Measurements from ENCODE around the gene FUT8. TPM values are rescaled to one million over a fixed set of nuclear protein-coding genes. Genes with fewer than 3 reads are reported as not detected.

Gene FUT8
- total and polyA plus RNA-seq, 4 donors, result 53.5 to 198 (median 66.0) TPM

- no peaks in the 10 kb centered on the region for H3K9me3 ChIP-seq (ENCODE audit: control insufficient read depth, insufficient read depth, low read length)
- no peak overlapping the region for H3K27ac ChIP-seq (ENCODE audit: low read depth, low read length)
- WGBS (ENCODE audit: insufficient coverage), result 100% methylated on average over 1 of the region's 1 CpG
- H3K4me1 ChIP-seq (ENCODE audit: control insufficient read depth, insufficient read depth, low read length), result no peaks in the 10 kb centered on the region
- H3K27me3 ChIP-seq (ENCODE audit: control insufficient read depth, insufficient read depth, low read length), result no peaks in the 10 kb centered on the region
- no peak for DNase-seq (ENCODE audit: low read depth in 4 of 6, low spot score in 6 of 6)
- H3K36me3 ChIP-seq (ENCODE audit: control insufficient read depth, insufficient read depth, low read length), result no peaks in the 10 kb centered on the region
- no peak overlapping the region for H3K4me3 ChIP-seq (ENCODE audit: low read depth, low read length)
Observed at GRCh38 chr14:65774041-65774440, 361.5 kb downstream of the FUT8 start.

DNA sequence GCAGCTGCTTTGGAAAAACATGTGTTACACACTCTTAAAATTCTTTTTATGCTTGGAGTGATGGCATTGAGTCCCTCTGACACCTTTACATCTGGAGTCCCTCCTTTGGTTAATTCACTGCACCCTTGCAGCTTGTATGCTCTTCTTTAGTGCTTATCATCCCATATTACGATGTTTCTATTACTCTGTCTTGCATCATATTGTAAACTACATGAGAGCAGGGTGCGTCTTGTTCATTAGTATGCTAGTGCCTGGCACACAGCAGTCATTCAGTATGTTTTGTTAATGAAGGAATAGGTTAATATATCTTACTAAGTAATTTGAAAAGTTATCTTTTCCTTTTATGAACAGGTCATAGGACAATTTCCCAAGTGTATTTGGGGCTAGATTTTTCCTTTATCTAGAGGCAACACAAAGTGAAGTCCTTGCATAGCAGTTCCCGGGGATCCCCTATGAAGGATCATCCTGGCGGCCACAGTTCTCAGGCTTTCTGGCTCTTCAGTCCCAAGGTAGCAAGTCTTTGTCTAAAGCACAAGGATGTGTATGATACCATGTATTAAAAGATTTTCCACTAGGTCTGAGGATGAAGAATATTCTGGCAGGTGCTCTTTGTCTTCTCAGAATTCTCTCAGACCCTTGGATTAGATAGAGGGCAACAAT, 363.8 kb downstream of the FUT8 start:
- DNase-seq (ENCODE audit: low read depth in 4 of 6, low spot score in 6 of 6), result no peak
- WGBS (ENCODE audit: insufficient coverage), result 100% methylated on average over 2 of the region's 4 CpGs
- Histone ChIP-seq H3K36me3 (ENCODE audit: control insufficient read depth, insufficient read depth, low read length) (no peaks in the 10 kb centered on the region), H3K9me3 (ENCODE audit: control insufficient read depth, insufficient read depth, low read length) (no peaks in the 10 kb centered on the region), H3K27me3 (ENCODE audit: control insufficient read depth, insufficient read depth, low read length) (no peaks in the 10 kb centered on the region), H3K4me3 (ENCODE audit: low read depth, low read length) (no peak overlapping the region), H3K27ac (ENCODE audit: low read depth, low read length) (no peak overlapping the region), H3K4me1 (ENCODE audit: control insufficient read depth, insufficient read depth, low read length) (no peaks in the 10 kb centered on the region)

GRCh38 chr14:65780566-65780965, 368.0 kb downstream of the FUT8 start:
- H3K36me3 ChIP-seq (ENCODE audit: control insufficient read depth, insufficient read depth, low read length), result no peaks in the 10 kb centered on the region
- H3K27me3 ChIP-seq (ENCODE audit: control insufficient read depth, insufficient read depth, low read length), result no peaks in the 10 kb centered on the region
- no peak for DNase-seq (ENCODE audit: low read depth in 4 of 6, low spot score in 6 of 6)
- no peaks in the 10 kb centered on the region for H3K9me3 ChIP-seq (ENCODE audit: control insufficient read depth, insufficient read depth, low read length)
- no peak overlapping the region for H3K4me3 ChIP-seq (ENCODE audit: low read depth, low read length)
- H3K27ac ChIP-seq (ENCODE audit: low read depth, low read length), result no peak overlapping the region
- 67% methylated on average over 1 of the region's 2 CpGs for WGBS (ENCODE audit: insufficient coverage)
- no peaks in the 10 kb centered on the region for H3K4me1 ChIP-seq (ENCODE audit: control insufficient read depth, insufficient read depth, low read length)

- 56% methylated on average over 1 of the region's 3 CpGs for WGBS (ENCODE audit: insufficient coverage)
- H3K27me3 ChIP-seq (ENCODE audit: control insufficient read depth, insufficient read depth, low read length), result no peaks in the 10 kb centered on the region
- no peak overlapping the region for H3K4me3 ChIP-seq (ENCODE audit: low read depth, low read length)
- no peaks in the 10 kb centered on the region for H3K36me3 ChIP-seq (ENCODE audit: control insufficient read depth, insufficient read depth, low read length)
- DNase-seq (ENCODE audit: low read depth in 4 of 6, low spot score in 6 of 6), result no peak
- H3K9me3 ChIP-seq (ENCODE audit: control insufficient read depth, insufficient read depth, low read length), result no peaks in the 10 kb centered on the region
- no peaks in the 10 kb centered on the region for H3K4me1 ChIP-seq (ENCODE audit: control insufficient read depth, insufficient read depth, low read length)
- H3K27ac ChIP-seq (ENCODE audit: low read depth, low read length), result no peak overlapping the region
Observed at GRCh38 chr14:65783101-65783500, 370.6 kb downstream of the FUT8 start.

- Histone ChIP-seq H3K9me3 (ENCODE audit: control insufficient read depth, insufficient read depth, low read length) (no peaks in the 10 kb centered on the region), H3K27ac (ENCODE audit: low read depth, low read length) (no peak overlapping the region), H3K4me3 (ENCODE audit: low read depth, low read length) (no peak overlapping the region), H3K36me3 (ENCODE audit: control insufficient read depth, insufficient read depth, low read length) (no peaks in the 10 kb centered on the region), H3K4me1 (ENCODE audit: control insufficient read depth, insufficient read depth, low read length) (no peaks in the 10 kb centered on the region), H3K27me3 (ENCODE audit: control insufficient read depth, insufficient read depth, low read length) (no peaks in the 10 kb centered on the region)
- no peak for DNase-seq (ENCODE audit: low read depth in 4 of 6, low spot score in 6 of 6)
- WGBS (ENCODE audit: insufficient coverage), result 73% methylated on average over 1 of the region's 1 CpG
Observed at GRCh38 chr14:65783576-65783975, 371.0 kb downstream of the FUT8 start.

DNA sequence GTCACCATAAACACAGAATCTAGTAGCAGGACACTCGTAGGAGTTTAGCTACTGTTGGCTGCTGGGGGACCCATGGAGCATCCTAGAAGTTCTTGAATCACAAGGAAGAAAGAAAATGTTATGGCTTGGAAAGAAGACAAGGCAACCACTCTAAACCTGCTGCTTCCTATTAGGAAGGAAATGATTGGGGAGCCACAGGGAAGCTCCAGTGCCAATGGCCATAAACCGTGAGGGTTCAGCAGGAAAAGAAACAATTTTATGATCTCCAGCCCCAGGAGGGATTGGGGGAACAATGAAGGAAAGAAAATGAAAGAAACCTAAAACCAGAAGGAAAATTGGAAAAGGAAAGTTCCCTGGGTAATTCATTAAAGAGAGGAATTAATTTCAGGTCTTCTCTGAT, 372.0 kb downstream of the FUT8 start:
- H3K27ac ChIP-seq (ENCODE audit: low read depth, low read length), result no peak overlapping the region
- H3K4me1 ChIP-seq (ENCODE audit: control insufficient read depth, insufficient read depth, low read length), result peaks cover 6% of the 10 kb centered on the region
- no CpG with 5 or more reads among the region's 2 CpGs for WGBS (ENCODE audit: insufficient coverage)
- H3K4me3 ChIP-seq (ENCODE audit: low read depth, low read length), result no peak overlapping the region
- H3K9me3 ChIP-seq (ENCODE audit: control insufficient read depth, insufficient read depth, low read length), result no peaks in the 10 kb centered on the region
- DNase-seq (ENCODE audit: low read depth in 4 of 6, low spot score in 6 of 6), result no peak
- H3K27me3 ChIP-seq (ENCODE audit: control insufficient read depth, insufficient read depth, low read length), result no peaks in the 10 kb centered on the region
- H3K36me3 ChIP-seq (ENCODE audit: control insufficient read depth, insufficient read depth, low read length), result no peaks in the 10 kb centered on the region

DNA sequence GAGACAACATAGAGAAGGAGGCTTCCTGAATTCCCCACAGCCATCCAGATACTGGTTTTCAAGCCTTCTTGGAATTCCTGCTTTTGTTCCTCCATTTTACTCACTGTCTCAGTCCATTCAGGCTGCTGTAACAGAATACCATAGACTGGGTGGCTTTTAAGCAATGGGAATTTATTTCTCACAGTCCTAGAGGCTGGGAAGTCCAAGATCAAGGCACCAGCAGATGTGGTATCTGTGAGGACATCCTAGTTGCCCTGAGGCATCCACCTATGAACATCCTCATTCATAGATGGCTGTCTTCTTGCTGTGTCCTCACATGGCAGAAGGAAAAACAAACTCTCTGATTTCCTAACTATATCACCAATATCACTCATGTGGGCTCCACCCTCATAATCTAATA, 374.9 kb downstream of the FUT8 start:
- H3K4me3 ChIP-seq (ENCODE audit: low read depth, low read length), result no peak overlapping the region
- H3K27ac ChIP-seq (ENCODE audit: low read depth, low read length), result no peak overlapping the region
- peaks cover 15% of the 10 kb centered on the region for H3K4me1 ChIP-seq (ENCODE audit: control insufficient read depth, insufficient read depth, low read length)
- no peaks in the 10 kb centered on the region for H3K36me3 ChIP-seq (ENCODE audit: control insufficient read depth, insufficient read depth, low read length)
- no peaks in the 10 kb centered on the region for H3K27me3 ChIP-seq (ENCODE audit: control insufficient read depth, insufficient read depth, low read length)
- no peaks in the 10 kb centered on the region for H3K9me3 ChIP-seq (ENCODE audit: control insufficient read depth, insufficient read depth, low read length)
- DNase-seq (ENCODE audit: low read depth in 4 of 6, low spot score in 6 of 6), result no peak

- 80% methylated on average over 2 of the region's 5 CpGs for WGBS (ENCODE audit: insufficient coverage)
- Histone ChIP-seq H3K4me1 (ENCODE audit: control insufficient read depth, insufficient read depth, low read length) (peaks cover 15% of the 10 kb centered on the region), H3K27me3 (ENCODE audit: control insufficient read depth, insufficient read depth, low read length) (no peaks in the 10 kb centered on the region), H3K27ac (ENCODE audit: low read depth, low read length) (no peak overlapping the region), H3K36me3 (ENCODE audit: control insufficient read depth, insufficient read depth, low read length) (no peaks in the 10 kb centered on the region), H3K9me3 (ENCODE audit: control insufficient read depth, insufficient read depth, low read length) (no peaks in the 10 kb centered on the region), H3K4me3 (ENCODE audit: low read depth, low read length) (no peak overlapping the region)
- DNase-seq (ENCODE audit: low read depth in 4 of 6, low spot score in 6 of 6), result no peak
Observed at GRCh38 chr14:65788876-65789275, 376.3 kb downstream of the FUT8 start.

- no peaks in the 10 kb centered on the region for H3K36me3 ChIP-seq (ENCODE audit: control insufficient read depth, insufficient read depth, low read length)
- no peaks in the 10 kb centered on the region for H3K9me3 ChIP-seq (ENCODE audit: control insufficient read depth, insufficient read depth, low read length)
- WGBS (ENCODE audit: insufficient coverage), result 43% methylated on average over 13 of the region's 14 CpGs
- peak in 2 of 6 donors; percentile 46 to 65 for DNase-seq (ENCODE audit: low read depth in 4 of 6, low spot score in 6 of 6)
- H3K4me3 ChIP-seq (ENCODE audit: low read depth, low read length), result no peak overlapping the region
- H3K27me3 ChIP-seq (ENCODE audit: control insufficient read depth, insufficient read depth, low read length), result no peaks in the 10 kb centered on the region
- H3K27ac ChIP-seq (ENCODE audit: low read depth, low read length), result no peak overlapping the region
- peaks cover 15% of the 10 kb centered on the region for H3K4me1 ChIP-seq (ENCODE audit: control insufficient read depth, insufficient read depth, low read length)
Observed at GRCh38 chr14:65789363-65789762, 376.8 kb downstream of the FUT8 start.

DNA sequence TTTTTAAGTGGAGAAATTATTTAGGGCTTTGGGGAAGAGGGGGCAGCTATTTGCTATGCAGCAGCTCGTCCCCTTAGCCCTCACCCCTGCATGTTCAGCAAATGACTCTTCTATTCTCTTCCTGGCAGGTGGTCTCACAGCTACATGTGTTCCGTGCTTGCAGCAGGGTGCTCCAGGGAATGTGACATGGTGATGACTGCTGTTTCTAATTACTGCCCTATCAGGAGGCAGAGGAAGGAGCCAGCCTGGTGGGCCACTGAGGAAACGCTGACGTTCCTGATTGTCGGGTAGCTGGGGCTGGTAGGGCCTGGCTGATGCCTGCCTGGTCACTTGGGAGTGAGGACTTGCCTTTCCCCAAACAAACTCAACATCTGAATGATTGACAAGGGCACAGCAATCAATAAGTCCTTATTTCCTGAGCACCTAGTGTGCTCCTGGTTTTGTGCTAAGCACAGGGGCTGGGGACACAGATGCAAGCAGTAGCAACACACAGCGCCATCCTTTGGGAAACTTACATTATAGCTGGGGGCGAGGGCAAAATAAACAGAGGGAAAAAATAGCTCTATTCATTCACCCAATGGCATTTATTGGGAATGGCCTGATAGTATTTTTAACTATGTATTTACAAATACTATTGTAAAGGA, 377.8 kb downstream of the FUT8 start:
- H3K36me3 ChIP-seq (ENCODE audit: control insufficient read depth, insufficient read depth, low read length), result no peaks in the 10 kb centered on the region
- no peak overlapping the region for H3K27ac ChIP-seq (ENCODE audit: low read depth, low read length)
- H3K27me3 ChIP-seq (ENCODE audit: control insufficient read depth, insufficient read depth, low read length), result no peaks in the 10 kb centered on the region
- DNase-seq (ENCODE audit: low read depth in 4 of 6, low spot score in 6 of 6), result peak in 3 of 6 donors; percentile 13 to 89 (median 36)
- H3K4me3 ChIP-seq (ENCODE audit: low read depth, low read length), result no peak overlapping the region
- H3K9me3 ChIP-seq (ENCODE audit: control insufficient read depth, insufficient read depth, low read length), result no peaks in the 10 kb centered on the region
- H3K4me1 ChIP-seq (ENCODE audit: control insufficient read depth, insufficient read depth, low read length), result peaks cover 15% of the 10 kb centered on the region
- WGBS (ENCODE audit: insufficient coverage), result 22% methylated on average over 3 of the region's 7 CpGs
